HG02885 (cell line): ENCODE data around the gene VPS8.

Source experiments
- ATAC-seq: cut with Tn5 transposase; IDR thresholded peaks from one replicate; pipeline ENCODE4 v1.9.1; 2021; ENCODE audit warnings: mild to moderate bottlenecking; ENCODE audit not compliant: unreplicated experiment, poor library complexity

The VPS8 gene, protein sequence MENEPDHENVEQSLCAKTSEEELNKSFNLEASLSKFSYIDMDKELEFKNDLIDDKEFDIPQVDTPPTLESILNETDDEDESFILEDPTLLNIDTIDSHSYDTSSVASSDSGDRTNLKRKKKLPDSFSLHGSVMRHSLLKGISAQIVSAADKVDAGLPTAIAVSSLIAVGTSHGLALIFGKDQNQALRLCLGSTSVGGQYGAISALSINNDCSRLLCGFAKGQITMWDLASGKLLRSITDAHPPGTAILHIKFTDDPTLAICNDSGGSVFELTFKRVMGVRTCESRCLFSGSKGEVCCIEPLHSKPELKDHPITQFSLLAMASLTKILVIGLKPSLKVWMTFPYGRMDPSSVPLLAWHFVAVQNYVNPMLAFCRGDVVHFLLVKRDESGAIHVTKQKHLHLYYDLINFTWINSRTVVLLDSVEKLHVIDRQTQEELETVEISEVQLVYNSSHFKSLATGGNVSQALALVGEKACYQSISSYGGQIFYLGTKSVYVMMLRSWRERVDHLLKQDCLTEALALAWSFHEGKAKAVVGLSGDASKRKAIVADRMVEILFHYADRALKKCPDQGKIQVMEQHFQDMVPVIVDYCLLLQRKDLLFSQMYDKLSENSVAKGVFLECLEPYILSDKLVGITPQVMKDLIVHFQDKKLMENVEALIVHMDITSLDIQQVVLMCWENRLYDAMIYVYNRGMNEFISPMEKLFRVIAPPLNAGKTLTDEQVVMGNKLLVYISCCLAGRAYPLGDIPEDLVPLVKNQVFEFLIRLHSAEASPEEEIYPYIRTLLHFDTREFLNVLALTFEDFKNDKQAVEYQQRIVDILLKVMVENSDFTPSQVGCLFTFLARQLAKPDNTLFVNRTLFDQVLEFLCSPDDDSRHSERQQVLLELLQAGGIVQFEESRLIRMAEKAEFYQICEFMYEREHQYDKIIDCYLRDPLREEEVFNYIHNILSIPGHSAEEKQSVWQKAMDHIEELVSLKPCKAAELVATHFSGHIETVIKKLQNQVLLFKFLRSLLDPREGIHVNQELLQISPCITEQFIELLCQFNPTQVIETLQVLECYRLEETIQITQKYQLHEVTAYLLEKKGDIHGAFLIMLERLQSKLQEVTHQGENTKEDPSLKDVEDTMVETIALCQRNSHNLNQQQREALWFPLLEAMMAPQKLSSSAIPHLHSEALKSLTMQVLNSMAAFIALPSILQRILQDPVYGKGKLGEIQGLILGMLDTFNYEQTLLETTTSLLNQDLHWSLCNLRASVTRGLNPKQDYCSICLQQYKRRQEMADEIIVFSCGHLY (N-terminal part only)

DNA sequence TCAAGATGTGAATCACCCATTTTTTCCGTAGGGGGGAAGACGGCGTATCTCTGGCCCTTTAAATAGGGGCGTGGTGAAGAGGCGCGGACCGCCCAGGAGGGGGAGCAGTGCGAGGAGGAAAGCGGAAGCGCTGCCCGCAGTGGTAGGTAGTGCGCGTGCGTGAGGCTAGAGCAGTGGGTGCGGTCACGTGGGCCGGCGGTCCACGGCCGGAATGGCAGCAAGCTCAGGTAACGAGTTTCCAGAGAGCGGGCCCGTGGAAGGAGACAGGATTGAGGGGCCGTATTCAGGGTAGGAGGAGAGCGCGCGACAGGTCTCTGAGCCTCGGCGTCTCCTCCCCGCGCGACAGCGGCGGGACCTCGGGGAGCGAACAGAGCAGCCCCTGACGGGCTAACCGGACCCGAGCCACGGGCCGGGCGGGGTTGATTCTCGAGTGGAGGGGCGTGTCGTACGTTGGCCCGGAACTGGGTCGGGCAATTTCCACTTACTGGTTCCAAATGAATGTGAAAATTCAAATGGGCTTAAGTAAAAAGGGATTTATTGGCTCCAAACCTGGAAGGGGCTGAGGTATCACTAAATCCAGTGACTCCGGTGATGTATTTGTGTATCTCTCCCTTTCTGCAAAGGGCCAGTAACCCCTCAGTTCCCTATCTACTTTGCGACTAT lies at the start of gene VPS8:
Gene VPS8 (plus strand): TSS at position 168 of the 663 bp plus-strand sequence. CDS start 12,467 bp downstream, outside the sequence.
- peak; percentile 92 for ATAC-seq

DNA sequence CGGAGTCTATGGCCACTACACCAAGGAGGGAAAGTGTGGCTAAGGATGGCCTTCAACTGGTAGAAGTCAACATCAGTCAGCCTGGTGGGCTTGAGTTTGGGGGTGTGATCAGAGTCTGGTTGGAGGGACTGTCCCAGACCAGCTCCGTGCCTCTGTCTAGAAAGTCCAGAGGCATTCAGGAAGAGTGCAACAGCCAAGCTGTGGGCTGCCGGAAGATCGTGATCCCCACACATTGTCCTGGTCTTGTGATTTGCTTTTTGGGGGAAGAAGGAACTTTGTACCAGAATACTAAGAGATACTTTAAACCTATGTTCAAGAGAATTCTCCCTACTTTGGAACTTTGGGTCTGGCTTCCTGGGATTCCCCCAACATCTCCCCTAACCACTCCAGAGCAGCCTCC lies 47.8 kb upstream of the VPS8 start:
- no peak for ATAC-seq

DNA sequence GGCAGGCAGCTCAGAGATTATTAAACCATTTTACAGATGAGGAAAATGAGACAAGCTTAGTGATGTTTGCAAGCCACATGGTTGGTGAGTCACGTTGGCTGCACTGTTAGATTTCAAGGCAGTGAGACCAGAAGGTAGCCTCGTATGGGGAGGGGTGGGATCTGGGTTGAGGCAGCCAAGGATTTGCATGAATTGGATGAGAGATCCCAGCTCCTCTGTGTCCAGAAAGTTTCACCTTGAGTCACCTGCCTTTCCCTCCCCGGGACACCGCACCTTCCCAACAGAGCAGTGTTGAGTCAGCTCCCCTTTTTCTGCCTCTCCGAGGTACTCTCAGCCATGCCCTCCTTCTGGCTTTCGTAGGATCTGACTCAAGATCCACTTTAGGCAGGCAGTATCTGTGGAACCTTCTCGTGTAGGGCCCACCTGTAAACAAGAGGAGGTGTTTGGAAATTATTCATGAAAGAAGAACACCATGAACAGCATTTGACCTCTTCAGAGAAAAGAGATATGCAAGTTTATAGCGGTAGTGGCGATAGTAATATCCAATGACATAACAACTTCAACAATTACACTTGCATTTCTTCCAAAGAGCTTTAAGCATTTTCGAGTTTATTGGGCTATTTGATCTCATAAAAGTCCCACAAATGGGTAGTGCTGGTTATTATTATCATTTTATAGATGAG lies 46.8 kb upstream of the VPS8 start:
- ATAC-seq, result no peak

DNA sequence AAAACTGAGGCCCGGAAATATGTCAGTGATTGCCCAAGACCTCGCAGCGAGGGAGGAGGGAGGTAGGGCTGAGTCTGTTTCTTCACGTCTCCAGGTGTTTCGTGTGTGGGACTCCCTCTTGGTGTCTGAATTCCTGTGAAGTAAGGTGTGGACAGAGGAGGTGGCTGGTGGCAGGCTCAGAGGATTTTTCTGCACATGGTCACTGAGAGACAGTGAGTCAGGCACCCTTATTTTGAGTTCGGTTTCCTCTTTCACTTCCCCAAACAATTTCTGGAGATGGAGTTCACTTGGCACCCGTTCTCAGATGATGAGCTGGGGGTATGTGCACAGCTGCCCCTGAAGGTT lies 46.3 kb upstream of the VPS8 start:
- ATAC-seq, result no peak

DNA sequence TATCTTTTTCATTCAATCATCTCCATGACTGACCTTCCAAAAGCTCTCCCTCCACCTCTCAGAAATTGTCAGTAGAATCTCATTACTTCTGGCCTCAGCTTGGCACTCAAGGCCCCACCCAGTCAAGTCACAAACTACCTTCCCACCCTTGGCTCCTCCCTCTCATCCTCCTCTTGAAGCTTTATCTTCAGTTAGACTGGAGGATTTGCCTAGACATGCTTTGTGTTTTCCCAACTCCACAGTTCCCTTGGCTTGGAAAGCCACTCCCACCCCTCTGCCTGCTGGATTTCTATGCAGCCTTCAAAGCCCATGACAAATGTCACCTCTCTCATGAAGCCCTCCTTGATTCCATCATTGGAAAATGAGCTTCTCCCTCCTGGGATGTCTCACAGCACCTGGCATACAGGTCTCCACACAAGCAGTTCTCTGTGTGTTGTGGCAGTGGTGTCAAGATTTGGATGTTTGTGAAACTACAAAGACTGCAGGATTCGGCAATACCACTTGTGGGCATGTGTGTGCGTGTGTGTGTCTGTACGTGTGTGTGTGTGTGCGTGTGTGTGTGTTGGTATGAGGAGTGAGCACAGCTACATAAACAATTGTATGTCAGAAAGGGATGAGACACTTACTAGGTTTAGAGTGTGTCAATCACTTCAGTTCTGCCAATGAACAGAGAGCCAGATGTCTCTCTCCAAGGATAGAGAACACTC lies 45.3 kb upstream of the VPS8 start:
- ATAC-seq, result no peak

DNA sequence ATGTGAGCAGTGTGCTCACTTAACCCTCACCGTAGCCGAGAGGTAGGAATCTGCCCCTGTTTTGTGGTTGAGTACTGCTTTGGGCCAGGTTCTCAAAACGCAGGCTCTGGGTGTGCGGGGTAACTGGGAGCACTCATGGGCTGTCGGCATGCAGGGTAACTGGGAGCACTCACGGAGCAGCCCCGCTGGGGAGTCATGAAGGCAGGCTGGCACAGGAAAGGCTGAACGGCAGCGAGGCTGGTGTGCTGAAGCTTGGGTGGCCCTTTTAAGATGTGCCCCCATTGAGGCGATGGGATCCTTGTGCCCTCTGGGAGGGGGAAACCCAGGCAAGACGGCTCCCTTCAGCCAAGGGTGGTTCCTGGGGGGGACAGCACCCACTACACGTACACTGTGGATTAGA lies 44.6 kb upstream of the VPS8 start:
- no peak for ATAC-seq

DNA sequence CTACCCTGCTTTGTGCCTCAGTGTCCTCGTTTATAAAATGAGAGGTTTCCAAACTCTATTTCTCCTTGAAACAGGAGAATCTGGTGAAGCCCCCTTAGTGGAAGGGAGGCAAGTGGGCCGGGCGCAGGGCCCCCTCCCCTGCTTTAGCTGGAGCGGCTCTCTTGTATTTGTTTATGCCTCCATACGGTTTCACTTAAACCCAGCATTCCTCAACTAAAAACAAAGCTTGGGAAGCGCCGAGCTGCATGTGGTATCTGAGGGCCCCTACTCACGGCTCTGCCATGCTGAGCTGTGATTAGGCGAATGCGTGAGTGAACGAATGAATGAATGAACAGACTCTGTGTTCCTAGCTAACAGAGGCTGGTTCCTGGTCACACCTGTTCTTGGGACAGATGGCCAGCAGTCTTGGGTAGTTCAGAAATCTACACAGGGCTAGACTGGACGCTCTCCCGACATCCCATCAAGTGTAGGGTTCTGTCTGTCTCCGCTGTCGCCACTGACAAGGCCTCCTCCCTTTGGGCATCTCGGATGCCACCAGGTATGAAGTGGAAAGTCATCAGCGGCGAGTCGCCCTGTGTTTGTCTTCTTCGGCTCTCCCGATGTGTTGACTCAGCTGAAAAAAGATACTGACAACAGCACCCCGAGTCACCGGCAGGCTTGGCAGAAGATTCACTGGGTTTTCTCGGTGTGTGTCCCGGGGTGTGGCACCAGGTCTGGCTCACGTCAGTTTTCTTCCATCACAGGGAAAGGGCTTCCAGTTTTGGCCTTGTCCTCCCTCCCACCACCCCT lies 42.4 kb upstream of the VPS8 start:
- no peak for ATAC-seq

DNA sequence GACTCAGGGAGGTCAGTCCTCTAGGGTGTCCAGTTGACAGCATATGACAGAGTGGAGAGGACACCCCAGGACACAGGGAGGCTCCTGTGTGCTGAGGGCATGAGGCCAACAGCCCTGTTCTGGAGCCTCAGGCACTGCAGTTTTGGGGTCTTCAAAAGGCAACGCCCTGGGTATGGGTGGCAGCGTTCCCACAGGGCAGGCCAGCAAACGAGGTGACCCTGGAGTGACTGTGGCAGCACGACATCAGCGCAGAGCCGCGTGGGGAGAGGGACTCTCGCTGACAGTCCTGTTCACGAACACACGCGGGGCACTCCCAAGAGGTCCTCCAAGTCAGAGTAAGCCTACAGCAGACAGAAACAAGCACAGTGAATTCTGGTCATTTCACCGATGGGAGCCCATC lies 41.4 kb upstream of the VPS8 start:
- no peak for ATAC-seq

DNA sequence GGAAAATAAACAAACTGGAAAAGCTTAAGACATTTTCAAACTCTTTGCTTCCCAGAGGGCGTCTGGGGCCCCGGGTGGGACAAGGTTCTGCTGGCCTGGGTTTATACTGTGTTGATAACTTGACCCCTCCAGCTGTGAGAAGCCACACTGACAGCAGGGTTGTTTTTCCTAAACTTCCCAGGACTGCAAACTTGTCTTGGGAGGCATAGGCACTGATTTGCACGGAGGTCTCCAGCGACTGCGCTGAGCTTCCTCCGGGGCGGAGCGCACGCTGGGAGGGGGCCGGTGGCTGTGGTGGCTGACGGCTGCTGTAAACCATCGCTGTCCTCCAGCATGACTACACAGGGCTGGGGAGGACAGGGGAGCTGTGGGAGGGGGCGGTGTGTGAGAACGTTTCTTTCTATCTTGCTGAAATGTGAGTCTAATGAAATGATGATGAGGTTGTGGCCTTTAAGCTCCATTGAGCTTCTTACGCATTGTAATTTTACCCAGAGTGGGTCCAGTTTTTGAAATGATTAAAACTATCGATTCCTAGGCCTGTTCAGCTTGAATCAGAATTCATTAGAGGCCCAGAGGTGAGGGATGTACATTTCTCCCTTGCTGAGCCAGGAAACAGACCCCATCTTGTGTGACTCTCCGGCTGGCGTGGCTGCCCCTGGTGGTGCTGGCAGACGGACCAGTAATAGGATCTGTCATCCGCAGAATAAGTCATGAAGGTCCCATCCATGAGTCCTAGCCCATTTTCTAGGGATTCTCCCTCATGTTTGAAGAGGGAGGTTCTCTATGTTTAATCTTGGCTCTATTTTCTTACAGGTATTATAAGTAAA lies 40.5 kb upstream of the VPS8 start:
- no peak for ATAC-seq

DNA sequence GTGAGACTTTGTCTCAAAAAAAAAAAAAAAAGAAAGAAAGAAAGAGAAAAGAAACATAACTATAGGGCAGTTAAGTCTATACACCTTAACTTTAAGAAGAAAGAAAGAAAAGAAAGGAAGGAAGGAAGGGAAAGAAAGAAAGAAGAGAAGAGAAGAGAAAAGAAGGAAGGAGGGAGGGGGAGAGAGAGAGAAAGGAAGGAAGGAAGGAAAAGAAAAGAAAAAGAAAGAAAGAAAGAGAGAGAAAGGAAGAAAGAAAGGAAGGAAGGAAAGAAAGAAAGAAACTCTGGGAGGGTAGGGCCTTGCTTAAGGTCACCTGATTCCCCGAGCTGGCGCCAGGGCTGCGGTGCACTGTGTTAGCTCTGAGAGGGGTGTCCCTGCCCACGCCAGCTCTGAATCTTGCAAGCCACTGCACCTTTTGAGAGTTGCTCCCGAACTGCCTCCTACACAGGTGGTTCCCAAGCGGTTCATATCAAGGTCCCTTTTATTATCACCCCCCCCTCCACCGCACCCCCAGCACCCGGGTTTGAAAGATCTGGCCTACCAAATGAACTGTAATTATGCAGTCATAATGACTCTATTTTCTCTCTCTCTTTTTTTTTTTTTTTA lies 39.2 kb upstream of the VPS8 start:
- no peak for ATAC-seq

DNA sequence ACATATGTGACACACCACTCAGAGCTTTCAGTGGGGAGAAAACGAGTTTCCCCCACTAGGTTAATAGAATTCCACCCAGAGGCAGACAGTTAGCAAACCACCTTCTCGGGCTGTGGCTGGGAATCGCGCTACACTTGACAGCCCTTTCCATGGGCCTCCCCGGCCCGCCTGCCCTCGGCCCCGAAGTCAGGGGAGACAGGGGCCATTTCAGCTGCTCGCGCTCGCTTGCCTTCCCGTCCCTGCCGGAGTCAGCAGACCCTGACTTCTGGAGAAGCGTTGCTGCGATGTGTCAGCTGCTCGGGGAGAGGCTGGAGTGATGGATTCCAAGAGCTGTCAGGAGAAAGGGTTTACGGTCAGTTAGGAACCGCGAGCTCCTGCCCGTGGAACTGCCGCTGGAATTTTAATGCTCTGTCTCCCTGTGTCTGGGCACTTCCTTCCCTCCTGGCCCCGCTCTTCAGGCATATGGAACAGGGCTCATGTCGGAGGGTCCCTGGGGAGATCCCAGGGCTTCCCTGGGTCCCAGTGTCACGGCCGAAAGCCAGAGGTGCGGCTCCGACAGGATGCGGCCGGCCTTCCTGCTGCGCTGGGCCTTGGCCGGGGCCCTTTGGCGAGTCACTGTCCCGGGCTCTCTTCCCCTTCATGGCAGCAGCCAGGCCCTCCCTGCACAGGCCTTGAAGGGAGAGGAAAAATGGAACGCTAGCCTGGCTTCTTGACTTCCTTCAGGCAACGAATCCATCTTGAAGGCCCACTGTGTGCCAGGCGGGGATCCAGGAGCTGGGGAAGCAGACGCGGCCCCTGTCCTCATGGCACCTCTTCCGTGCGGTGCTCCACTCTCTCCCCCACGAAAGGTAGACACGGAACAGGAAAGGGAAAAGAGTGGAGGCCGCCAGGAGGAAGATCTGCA lies 38.4 kb upstream of the VPS8 start:
- ATAC-seq, result no peak

DNA sequence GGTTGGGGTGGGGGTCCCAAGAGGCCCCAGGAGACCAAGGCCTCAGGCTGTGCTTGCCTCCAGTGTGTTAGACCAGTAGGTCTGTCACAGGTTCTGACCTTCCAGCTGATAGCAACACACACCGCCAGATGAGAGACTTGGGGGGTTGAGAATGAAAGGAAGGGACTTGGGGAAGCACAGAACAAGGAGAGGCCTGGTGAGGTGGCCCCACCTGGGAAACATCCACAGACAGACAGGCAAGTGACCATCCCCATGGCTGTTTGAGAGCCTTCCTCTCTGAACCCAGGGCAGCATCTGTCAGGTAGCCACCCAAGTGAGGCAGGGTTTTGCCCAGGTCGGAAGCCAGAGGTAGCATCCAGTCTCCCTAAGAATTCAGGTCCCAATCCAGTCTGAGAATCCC lies 35.0 kb upstream of the VPS8 start:
- no peak for ATAC-seq

DNA sequence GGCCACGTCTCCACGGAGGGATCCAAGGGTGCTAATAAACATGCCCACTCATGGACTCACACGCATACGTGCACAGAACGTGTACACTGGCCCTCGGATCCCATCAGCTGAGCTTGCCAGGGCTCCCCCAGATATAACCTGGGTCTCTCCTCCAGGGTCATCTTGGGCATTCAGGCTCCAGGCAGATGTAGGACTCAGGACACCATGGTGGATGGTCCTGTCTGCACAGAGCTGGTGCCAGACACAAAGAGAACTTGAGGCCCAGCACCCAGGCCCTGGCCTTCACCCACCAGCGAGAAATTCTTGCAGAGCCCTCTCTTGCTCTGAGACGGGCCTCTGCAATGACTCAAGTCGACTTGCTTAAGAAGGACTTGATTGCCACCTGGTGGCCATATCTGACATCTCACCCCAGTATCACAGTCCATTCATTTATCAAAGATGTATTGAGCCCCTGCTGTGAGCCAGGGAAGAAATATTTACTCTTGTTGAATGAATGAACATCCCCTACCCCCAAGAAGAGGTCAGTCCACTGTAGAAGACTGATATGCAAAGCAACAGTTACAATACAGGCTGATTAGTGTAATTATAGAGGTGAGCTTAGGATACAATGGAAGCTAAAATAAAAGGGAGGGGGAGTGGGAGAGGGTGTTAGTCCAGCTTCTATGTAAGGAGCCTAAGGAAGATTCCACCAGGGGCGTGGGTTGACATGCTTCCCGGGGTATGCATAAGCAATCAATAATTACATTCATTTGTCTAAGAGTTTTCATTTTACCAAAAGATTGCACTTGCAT lies 34.2 kb upstream of the VPS8 start:
- ATAC-seq, result no peak

DNA sequence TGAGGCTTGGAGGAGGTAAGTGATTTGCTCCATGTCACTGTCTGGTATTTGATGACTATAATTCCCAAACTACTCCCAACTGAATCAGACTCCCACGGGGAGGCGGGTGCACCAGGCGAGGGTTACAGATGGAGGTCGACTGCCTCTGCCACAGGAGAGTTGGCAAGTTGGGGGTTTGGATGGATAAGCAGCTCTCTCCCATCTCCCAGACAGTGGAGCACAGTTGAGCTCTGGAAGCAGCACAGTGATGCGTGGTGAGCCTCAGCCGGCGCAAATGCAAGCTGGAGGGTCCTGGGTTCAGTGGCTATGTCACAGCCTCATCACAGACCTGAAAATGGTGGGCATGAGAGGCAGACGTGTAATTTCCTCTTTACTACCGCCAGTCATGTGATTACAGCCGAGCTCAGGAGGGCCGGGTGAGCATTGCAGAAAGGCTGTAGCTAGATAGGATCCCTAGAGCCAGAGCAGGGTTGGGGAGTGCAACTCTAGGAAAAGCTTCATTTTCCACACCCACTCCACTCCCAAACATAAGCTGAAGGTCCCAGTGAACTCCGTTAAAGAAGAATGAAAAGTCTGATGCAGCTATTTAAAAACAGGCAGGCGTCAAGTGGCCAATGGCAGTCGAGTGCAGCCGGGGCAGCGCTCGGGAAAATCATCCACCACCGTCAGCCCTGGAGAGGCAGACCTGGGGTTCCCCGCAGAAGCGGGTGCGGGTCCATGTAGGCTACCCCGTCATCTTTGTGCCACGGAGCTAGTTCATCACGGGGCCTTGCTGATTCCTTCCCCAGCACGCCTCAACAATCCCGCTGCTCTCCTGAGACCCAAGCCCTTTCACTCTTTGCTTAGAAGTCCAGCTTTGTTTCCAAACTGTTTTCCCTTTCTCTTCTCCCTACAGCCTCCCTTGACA lies 33.3 kb upstream of the VPS8 start:
- ATAC-seq, result no peak
